Measurements from ENCODE around the gene KCTD3.
A peak's percentile ranks its signal among the peaks of the same experiment; 100 is the strongest.

KCTD3 gene

DNA sequence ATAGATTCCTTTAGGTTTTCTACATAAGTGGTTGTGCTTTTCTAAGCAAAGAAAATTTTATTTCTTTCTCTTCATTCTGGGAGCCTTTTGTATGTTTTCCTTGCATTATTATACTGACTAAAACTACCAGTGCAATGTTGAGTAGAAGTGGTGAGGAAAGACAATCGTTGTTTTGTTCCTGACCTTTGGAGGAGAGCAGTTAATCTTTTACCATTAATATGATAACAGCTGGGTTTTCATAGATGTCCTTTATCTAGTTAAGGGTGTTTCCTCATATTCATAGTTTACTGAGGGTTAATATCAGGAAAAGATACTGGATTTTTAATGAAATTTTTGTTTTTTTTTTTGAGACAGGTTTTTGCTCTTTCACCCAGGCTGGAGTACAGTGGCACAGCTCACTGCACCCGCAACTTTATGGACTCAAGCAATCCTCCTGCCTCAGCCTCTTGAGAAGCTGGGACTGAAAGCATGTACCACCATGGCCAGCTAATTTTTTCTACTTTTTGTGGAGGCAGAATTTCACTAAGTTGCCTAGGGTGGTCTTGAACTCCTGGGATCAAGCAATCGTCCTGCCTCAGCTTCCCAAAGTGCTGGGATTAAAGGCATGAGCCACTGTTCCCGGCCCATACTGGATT lies 9.0 kb upstream of the KCTD3 start:
- DNase-seq = no peak

DNA sequence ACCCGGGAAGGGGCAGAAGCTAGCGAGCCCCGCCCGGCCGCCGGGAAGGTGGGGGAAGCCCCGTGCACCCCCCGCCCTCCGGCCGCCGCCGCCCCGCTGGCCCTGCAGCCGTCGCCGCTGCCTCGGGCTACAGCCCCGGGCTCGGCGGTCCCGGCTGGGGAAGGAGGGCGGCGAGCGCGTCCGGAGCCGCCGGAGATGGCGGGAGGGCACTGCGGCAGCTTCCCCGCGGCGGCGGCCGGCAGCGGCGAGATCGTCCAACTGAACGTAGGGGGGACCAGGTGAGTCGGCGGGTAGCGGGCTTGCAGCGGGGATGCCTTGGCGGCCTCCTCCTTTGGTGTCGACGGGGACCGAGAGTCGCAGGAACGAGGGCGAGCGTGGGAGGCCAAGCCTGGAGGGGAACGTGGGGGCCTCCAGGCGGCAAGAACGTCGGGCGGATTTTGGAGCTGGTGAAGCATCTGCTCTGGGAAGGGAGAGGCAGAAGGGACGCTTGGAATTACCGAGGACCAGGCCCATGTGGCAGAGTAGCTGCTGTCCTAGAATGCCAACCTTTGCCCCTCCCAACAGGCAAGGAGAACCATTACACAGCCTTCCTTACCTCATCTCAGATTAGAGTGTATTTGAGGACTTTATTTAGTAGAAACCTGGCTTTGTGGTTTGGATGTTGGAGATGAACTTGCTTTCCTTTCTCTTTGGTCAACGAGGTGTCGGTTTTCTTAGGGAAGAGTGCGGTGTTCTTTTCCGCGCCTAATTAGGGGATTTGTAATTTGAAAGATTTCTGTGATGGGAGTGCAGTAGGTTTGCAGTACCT lies 591 bp downstream of the KCTD3 start:
- peak in 1 of 2 experiments; percentile 22 for DNase-seq

DNA sequence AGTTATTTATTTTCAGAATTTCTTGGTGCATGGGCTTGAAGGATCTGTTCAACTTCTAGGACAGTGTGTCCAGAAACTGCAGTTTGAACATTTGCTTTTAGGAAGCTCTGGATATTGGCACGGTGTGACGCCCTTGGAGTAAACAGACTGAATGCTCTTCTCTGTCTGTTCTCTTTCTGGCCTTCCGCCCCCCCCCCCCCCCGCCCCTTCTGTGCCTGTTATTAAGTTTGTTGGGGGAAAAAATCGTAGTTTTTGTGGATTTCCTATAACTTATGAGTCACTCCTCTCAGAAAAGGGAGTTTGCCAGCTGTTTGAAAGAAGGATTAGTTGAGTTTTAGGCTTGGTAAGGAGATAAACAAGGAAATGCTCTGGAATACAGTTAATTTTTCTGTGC lies 1.2 kb downstream of the KCTD3 start:
- DNase-seq = no peak

DNA sequence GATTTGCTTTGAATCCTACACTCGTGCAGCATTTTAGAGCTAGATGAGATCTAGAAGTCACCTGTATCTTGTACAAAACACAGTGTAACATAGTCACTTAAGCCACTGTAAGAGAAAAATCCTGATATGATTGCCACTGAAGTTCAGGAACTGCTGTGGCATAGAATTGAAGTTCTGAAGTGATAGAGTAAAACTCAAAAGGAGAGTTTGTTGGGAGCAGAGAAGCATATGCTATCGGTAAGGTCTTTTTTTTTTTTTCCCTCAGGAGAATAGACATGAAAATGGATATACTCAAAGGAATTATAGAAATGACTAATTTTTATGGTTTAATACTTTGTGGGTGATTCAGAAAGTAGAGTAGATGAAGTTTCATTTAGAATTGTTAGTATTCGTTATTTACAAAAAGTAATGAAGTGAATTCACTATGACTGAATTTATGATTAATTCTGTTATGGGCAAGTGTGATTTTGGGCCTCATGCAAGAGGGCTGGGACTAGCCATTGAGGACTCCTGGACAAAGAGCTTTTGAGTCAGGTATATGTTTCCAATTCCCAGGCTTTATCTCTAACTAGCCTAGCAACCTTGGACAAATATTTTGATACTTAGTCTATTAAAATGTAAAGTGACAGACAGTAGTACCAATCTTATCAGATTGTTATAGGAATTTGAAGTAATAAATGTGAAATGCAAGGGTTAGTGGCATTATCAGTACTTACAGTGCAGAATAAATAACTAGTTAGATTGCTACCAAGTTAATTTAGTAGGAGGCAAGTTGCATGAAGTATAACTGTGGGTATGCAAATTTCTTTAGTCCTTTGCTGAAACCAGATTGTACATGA lies 3.1 kb downstream of the KCTD3 start:
- DNase-seq = no peak

DNA sequence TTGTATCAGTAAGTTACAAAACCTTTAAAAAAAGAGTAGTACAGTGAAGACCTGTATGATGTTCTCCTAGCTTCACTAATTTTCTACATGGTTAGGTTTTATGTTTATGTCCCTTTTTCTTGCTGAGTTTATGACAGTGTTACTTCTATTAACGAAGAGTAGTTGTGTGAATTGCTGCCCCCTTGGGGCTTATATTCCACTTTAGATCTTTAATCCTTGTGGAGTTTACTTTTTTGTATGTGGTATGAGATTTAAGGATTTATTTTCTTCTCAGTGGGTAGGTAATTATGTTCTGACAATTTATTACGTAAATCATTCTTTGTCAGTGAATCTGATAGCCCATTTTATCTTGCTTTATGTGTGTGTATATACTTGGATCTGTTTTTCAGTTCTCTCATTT lies 14.8 kb downstream of the KCTD3 start:
- no peak for DNase-seq

DNA sequence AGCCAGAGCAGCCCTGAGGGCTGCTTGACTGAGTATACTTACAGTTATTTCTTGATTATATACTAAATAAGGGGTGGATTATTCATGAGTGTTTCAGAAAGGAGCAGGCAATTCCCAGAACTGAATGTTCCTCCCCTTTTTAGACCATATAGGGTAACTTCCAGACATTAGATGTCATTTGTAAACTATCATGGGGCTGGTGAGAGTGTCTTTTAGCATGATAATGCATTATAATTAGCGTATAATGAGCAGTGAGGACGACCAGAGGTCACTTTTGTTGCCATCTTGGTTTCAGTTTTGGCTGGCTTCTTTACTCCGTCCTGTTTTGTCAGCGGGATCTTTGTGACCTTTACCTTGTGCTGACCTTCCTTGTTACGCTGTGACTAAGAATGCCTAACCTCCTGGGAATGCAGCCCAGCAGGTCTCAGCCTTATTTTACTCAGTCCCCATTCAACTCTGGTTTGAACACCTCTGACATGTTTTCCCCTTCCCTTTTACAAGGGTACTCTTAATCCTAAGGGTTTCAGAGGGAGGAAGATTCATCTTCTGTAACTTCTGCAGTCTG lies 16.2 kb downstream of the KCTD3 start:
- no peak for DNase-seq

DNA sequence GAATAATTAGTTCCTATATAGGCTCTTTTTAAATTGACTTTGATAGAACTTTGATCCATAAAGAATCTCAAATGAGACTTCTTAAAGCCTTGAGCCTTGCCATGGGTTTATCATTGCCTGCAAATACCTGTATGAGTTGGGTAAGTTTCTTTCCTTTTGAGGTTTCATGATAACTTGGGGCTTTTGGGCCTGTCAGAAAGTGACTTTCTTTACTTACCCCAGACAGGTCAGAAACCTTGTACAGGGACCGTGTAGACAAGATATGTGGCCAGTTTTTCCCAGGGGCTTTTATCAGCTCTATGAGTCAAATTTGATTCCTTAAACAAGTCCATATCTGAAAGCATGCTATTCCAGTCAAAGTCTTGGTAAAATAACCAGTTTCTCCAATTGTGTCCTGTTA lies 17.3 kb downstream of the KCTD3 start:
- no peak for DNase-seq

DNA sequence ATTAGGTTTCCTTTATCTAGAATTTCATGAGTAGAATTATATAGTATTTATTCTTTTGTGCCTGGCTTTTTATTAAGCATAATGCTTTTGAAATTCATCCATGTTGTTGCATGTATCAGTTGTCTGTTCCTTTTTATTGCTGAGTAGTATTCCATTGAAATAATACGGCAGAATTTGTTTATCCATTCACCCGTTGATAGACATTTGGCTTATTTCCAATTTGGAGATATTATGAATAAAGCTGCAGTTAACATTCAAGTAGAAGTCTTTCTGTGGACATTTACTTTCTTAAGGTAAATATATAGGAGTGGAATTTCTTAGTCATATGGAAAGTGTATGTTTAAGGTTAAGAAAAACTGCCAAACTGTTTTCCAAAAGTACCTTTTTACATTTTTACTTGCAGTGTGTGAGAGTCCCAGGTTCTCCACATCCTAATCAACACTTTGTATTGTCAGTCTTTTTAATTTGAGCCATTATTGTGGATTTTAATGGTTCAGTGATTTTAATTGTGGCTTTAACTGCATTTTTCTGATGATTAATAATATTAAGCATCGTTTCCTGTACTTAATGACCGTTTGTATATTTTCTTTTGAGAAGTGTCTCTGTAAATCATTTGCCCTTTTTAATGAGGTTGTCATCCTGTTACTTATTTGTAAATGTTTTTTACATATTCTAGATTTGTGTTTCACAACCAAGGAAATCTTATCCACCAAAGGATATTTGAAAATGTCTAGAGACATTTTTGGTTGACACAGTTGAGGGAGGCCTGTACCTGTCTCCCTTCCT lies 22.7 kb downstream of the KCTD3 start:
- DNase-seq = no peak

DNA sequence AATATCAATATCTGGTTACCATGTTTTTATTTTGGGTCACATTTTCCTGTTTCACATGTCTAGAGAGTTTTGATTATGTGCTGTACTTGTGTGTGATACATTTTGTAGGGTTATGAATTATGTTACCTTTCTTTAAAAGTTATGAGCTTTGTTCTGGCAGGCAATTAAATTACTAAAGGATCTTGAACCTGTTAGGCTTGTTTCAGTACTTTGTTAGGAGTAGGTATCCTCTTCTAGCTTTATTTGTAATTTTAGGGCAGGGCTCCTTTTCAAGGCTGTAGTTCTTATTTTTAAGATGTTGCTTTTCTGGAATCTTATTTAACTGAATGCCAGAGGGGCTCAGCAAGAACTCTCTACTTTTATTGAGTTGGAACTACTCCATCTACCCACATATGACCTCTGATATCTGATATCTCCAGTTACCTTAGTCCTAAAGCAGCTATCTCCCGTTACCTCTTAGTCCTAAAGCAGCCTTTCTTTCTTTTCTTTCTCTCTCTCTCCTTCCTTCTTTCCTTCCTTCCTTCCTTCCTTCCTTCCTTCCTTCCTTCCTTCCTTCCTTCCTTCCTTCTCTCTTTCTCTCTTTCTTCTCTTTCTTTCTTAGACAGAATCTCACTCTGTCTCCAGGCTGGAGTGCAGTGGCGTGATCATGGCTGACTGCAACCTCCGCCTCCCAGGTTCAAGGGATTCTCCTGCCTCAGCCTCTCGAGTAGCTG lies 23.8 kb downstream of the KCTD3 start:
- no peak for DNase-seq

DNA sequence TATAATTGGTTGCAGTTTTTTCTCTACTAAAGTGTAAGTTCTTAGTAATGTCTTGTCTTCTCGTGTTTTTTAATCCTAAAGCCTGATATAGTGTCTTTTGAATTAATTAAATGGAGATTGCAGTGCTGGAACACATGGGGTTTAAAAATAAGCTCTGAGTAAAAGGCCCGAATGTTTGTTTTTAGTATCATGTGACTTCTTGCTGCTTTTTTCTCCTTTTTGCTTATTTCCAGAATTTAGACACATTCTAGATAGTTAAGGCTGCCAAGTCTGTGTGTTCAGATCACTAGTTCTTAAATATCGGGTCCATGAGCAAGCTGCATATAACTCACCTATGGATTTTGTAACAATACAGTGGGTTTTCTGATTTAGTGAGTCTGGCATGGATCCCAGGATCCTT lies 27.5 kb downstream of the KCTD3 start:
- DNase-seq = no peak

DNA sequence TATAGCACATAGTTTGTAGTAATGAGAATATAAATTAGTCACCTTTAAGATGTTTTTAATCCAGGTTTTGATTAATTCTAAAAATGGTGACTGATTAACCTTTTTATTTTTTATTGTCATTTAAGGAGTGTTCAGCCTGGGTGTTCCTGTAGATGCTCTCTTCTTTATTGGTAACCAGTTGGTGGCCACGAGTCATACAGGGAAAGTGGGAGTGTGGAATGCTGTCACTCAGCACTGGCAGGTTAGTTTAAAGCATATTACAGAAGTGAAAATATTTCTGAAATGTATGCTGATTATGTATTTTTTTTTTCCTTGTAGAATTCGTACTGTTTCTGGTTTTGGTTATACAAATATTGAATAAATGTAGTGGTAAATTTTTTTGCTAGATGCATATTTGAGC lies 28.1 kb downstream of the KCTD3 start:
- no peak for DNase-seq

DNA sequence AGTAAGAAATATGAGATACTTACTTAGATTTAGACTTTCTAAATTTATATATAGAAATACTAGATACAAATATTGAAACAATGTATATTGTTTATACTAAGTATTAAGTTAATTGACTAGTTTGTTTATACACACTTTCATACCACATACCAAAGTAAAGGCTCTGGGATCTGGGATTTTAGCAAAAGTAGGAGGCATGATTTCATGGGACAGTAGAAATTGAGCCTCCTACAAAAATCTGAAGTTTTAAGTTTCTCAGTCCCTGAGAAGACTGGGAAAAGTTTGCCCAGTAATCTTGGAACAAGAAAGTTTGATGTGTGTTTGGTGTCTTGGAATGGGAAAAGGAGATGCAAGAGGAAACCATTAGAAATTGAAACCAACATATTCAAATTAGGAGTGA lies 30.9 kb downstream of the KCTD3 start:
- no peak for DNase-seq

DNA sequence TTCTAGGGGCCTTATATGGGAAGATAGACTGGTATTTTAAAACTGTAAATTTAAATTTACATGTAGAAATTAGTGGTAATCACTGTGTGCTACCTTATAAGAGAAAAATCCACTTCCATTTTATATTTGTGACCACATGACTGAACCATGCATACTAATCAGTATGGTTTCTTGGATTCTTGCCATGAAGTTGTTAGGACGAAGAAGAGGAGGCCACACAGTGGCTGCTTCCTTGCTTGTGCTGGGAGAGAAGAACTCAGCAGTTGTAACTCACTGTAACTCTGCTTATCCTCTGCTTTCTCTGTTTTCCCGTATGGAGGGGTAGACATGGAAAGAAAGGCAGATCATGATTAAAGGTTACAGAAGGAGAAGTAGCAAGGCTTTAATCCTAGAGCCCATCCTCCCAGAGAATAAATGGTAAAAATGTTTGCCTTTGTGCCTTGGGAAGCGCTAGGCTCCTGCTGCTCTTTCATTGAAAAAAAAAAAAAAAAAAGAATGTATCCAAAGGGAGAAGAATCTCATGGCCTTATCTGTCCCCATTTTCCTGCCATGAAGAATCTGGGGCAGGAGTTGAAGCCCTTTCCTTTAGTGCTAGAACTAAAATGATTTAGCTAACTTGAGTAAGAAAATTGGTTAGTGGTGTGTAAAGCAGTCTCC lies 32.4 kb downstream of the KCTD3 start:
- no peak for DNase-seq

DNA sequence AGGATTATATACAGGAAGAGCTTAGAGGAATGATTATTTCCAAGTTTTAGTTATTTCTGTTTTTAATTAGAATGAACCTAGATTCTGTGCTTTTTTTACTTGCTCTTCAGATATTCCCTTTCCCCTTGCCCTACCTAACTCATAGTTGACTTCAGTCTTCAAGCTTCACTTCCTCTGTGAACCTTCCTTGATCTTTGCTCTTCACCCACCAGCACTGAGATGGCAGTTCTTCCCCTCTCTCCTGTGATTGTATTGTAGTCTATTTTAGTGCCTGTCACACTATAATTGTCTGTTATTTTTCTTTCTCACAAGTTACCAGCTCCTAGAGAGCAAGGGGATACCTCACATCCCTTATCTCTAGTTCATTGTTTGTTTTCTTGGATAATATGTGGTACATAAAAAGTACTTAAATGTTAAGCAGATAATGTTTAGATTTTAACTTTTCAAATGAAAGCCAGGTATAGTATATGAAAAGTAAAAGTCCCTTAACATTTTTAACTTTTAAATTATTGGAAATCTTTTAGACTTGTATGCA lies 33.2 kb downstream of the KCTD3 start:
- DNase-seq = no peak

DNA sequence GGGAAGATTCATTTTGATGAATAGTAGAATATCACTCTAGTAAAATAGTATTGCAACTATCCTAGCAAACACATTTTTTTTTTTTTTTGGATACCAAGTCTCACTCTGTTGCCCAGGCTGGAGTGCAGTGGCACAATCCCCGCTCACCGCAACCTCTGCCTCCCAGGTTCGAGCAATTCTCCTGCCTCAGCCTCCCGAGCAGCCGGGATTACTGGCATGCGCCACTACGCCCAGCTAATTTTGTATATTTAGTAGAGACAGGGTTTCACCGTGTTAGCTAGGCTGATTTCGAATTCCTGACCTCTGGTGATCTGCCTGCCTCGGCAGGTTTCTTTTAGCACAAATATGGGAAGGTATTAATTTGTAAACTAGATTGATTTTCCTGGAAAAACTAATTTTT lies 33.8 kb downstream of the KCTD3 start:
- DNase-seq = no peak

DNA sequence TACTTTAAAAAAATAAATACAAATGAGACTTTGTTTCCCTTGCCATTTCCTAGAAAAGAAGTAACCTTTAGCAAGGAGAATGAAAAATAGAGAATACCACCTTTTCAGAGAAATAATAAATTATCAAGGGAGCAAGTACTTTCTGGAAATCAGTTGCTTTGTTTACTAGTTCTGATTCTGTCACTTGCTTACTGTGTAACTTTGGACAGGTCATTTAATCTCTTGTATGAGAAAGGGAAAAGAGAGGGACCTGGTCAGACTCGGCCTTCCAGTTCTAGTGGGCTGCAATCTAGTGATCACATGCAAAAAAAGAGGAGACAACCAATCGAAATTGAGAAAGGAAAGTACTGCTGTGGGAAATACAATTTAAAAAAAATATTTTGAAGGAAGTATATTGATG lies 34.2 kb downstream of the KCTD3 start:
- no peak for DNase-seq

DNA sequence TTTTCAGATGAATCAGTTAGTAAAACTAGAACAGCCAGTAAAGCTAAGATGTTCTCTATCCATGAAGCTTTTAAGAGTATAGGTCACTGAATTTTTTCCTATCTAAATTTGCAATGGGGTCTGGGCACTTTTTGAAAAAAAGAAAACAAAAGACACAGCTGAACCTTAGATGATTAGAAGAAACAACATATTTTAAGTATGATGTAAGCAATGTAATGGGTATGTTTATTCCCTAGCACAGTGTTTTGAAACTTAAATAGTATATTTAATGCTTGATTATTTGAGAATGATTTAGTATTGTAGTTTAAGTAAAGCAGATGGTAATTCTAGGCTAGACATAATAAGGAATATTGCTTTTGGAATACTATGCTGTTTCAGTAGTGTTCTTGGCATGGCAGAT lies 36.2 kb downstream of the KCTD3 start:
- no peak for DNase-seq

DNA sequence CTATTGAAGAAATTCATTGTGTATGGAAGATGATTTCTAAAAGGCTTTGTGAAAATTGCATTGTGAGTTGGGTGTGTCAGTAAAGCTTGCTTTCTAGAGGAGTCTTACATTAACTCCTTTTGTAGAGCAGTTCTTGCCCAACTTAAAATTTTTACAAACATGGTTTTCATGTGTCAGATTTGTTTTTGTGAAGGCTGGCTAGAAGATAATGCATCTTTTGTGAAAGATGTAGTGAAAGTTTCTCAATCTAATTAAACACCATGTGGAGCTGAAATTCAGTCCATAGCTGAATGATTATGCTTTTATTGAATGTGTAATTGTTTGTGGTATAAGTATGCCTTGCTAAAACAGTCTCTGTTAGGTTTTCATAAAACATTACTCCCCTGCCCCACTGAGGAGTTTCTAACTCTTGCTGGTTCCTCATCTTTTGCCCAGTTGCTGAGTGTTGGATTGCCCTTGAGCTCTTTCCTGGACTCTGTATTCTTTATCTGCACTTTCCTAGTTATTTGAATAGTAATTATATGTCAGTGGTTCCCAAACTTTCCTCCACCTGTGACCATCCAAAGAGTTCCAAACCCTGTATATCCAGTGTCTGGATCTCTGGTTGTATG lies 38.0 kb downstream of the KCTD3 start:
- DNase-seq = no peak

DNA sequence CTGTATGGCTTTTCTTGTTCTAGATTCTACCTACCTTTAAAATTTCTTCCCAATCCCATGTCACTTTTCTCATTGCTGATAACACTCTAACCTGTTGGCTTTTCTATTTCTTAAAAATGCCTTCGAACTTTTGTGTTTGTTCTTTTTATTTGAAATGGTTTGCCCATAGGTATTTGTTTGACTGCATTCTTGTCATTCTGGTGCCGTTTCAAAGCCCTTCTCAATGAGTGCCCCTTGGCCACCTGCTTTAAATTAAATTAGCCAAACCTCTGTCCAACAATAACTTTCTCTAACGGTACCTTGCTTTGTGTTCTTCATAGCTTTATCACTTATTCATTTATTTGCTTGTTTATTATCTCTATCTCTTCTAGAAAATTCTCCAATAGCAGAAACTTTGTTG lies 38.9 kb downstream of the KCTD3 start:
- DNase-seq = no peak

DNA sequence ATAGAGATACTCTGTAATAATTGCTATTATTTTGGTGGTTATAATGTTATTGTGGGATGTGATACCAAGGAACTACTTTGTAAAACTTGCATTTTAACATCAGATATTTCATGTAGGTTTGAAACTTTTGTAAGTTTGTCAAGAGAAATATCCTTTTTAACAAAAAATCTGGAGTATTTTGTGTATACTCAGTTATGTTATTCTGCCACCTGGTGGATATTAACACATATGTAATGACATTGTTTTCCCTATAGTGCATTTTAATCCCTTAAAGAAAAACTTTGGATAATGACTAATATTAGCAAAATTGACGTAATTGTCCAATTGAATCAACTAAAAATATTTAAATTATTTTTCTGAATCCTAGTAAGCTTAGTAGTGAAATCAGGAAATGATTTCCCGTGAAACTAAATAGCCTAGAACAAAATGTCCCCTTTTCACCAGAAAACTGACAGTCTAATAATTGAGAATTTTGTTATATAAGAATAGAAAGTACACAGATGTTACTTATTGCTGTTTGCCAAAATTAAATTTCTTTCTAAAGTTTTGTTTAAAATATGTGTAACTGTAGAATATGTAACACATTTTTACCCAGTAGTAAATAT lies 39.6 kb downstream of the KCTD3 start:
- DNase-seq = no peak

Data from NCI-H187 (cell line).